ENCODE measurements around the gene ZNF469.

Gene ZNF469

GRCh38 chr16:88382491-88383400 lies at the start of gene ZNF469:
Gene ZNF469 (plus strand): TSS chr16:88382959. CDS start chr16:88427471, 44,512 bp downstream.
- peak within 1 kb of the TSS; percentile 42 to 64 for H3K4me3 ChIP-seq (replicated peaks in 1 of 2; ENCODE audit: low read depth in 2 of 2, low read length in 2 of 2)
- no peak for TF ChIP-seq CTCF (IDR thresholded peaks at IDR 0.05; ENCODE audit: low read depth, low read length)
- peak; percentile 24 to 49 for DNase-seq (ENCODE audit: low read depth in 2 of 2)

- peak in 1 of 2 donors; percentile 23 for DNase-seq (ENCODE audit: low read depth in 2 of 2)
- no peak for TF ChIP-seq CTCF (IDR thresholded peaks at IDR 0.05; ENCODE audit: low read depth, low read length)
- H3K4me3 ChIP-seq (replicated peaks in 1 of 2; ENCODE audit: low read depth in 2 of 2, low read length in 2 of 2): no peak overlapping the region
Observed at GRCh38 chr16:88333848-88334777, 48.6 kb upstream of the ZNF469 start.

GRCh38 chr16:88334778-88335720 lies 47.7 kb upstream of the ZNF469 start:
- no peak for DNase-seq (ENCODE audit: low read depth in 2 of 2)
- H3K4me3 ChIP-seq (replicated peaks in 1 of 2; ENCODE audit: low read depth in 2 of 2, low read length in 2 of 2): no peak overlapping the region
- no peak for TF ChIP-seq CTCF (IDR thresholded peaks at IDR 0.05; ENCODE audit: low read depth, low read length)

- peak in 1 of 2 donors; percentile 27 for DNase-seq (ENCODE audit: low read depth in 2 of 2)
- no peak for TF ChIP-seq CTCF (IDR thresholded peaks at IDR 0.05; ENCODE audit: low read depth, low read length)
- no peak overlapping the region for H3K4me3 ChIP-seq (replicated peaks in 1 of 2; ENCODE audit: low read depth in 2 of 2, low read length in 2 of 2)
Observed at GRCh38 chr16:88337021-88337420, 45.7 kb upstream of the ZNF469 start.

GRCh38 chr16:88337538-88337937 lies 45.2 kb upstream of the ZNF469 start:
- no peak overlapping the region for H3K4me3 ChIP-seq (replicated peaks in 1 of 2; ENCODE audit: low read depth in 2 of 2, low read length in 2 of 2)
- TF ChIP-seq CTCF (IDR thresholded peaks at IDR 0.05; ENCODE audit: low read depth, low read length): no peak
- DNase-seq (ENCODE audit: low read depth in 2 of 2): no peak

- DNase-seq (ENCODE audit: low read depth in 2 of 2): peak in 1 of 2 donors; percentile 19
- H3K4me3 ChIP-seq (replicated peaks in 1 of 2; ENCODE audit: low read depth in 2 of 2, low read length in 2 of 2): no peak overlapping the region
- TF ChIP-seq CTCF (IDR thresholded peaks at IDR 0.05; ENCODE audit: low read depth, low read length): peak; percentile 24
Observed at GRCh38 chr16:88338111-88338510, 44.6 kb upstream of the ZNF469 start.

Data from cardiac fibroblast (primary cell).